HepG2 (cell line): ENCODE data around the gene PRRT2. TPM values are rescaled to one million over a fixed set of nuclear protein-coding genes. Genes with fewer than 3 reads are reported as not detected.

Experiments
- MIER3 ChIP-seq: IDR thresholded peaks from 2 replicates; pipeline ENCODE4 v1.6.1; 2016; ENCODE audit warnings: missing compliant biosample characterization, borderline replicate concordance
- NR1H2 ChIP-seq: sonication (generic); formaldehyde crosslinking; IDR thresholded peaks from 2 replicates; pipeline ENCODE4 v1.8.1; 2022; ENCODE audit warnings: low read depth, missing genetic modification reagents, borderline replicate concordance
- PITX1 ChIP-seq: sonication (generic); formaldehyde crosslinking; IDR thresholded peaks from 2 replicates; pipeline ENCODE4 v1.5.1; 2020; ENCODE audit warnings: mild to moderate bottlenecking, missing genetic modification reagents
- TSC22D2 ChIP-seq: sonication (generic); formaldehyde crosslinking; IDR thresholded peaks from 2 replicates; pipeline ENCODE4 v1.5.1; 2020; ENCODE audit warnings: missing genetic modification reagents, mild to moderate bottlenecking, borderline replicate concordance
- polyA plus RNA-seq, 8 experiments: library from polyadenylated mRNA; depleted of rRNA in 3 of 8; stranded (reverse) in 7 of 8; unstranded in 1 of 8; fragments of >200 nt; fragmentation: Illumina TruSeq in 4 of 8; extraction: Trizol in 4 of 8; gene quantifications; 2 replicates each; pipeline versions ENCODE4 v1.2.1 to v1.2.3, GENCODE V29; 2011 to 2016; ENCODE audit warnings: low read depth in 4 of 8, missing spikeins in 1 of 8, mixed read lengths in 1 of 8; ENCODE audit not compliant: insufficient read depth in 1 of 8
- total RNA-seq, 5 experiments: library from RNA; depleted of rRNA; stranded (reverse); fragments of >200 nt; fragmentation: Illumina TruSeq; extraction: Trizol; gene quantifications; 2 replicates each; pipeline ENCODE4 v1.2.3, GENCODE V29; 2016; ENCODE audit warnings: low read depth in 1 of 5
- TF ChIP-seq, protein P1 (sequence below), 2 experiments: sonication (generic) in 1 of 2; formaldehyde crosslinking in 1 of 2; IDR thresholded peaks; 2 replicates each; pipeline versions ENCODE4 v1.5.1 to v1.6.1; 2011 to 2020; ENCODE audit warnings: borderline replicate concordance in 1 of 2, low read depth in 1 of 2, low read length in 1 of 2, mild to moderate bottlenecking in 1 of 2, missing genetic modification reagents in 1 of 2, moderate library complexity in 1 of 2
- TF ChIP-seq, protein P2 (sequence below): IDR thresholded peaks from 2 replicates; pipeline ENCODE4 v1.6.1; 2012; ENCODE audit warnings: low read depth, low read length, improper control_type of control experiment
- TF ChIP-seq, protein P3 (sequence below): sonication (generic); formaldehyde crosslinking; IDR thresholded peaks from 2 replicates; pipeline ENCODE4 v1.4.0; 2020; ENCODE audit warnings: missing genetic modification reagents
- TF ChIP-seq, protein P4 (sequence below): sonication (generic); formaldehyde crosslinking; IDR thresholded peaks from 2 replicates; pipeline ENCODE4 v1.4.0; 2020; ENCODE audit warnings: mild to moderate bottlenecking, missing genetic modification reagents
- TF ChIP-seq, protein P5 (sequence below): sonication (generic); formaldehyde crosslinking; IDR thresholded peaks from 2 replicates; pipeline ENCODE4 v1.4.0; 2020; ENCODE audit warnings: missing genetic modification reagents

The PRRT2 gene
- total and polyA plus RNA-seq, 2 of the 13 experiments (the other 11 are each of a cell fraction or from before 2014, with no cell fraction given): 0.51 to 1.1 TPM

DNA sequence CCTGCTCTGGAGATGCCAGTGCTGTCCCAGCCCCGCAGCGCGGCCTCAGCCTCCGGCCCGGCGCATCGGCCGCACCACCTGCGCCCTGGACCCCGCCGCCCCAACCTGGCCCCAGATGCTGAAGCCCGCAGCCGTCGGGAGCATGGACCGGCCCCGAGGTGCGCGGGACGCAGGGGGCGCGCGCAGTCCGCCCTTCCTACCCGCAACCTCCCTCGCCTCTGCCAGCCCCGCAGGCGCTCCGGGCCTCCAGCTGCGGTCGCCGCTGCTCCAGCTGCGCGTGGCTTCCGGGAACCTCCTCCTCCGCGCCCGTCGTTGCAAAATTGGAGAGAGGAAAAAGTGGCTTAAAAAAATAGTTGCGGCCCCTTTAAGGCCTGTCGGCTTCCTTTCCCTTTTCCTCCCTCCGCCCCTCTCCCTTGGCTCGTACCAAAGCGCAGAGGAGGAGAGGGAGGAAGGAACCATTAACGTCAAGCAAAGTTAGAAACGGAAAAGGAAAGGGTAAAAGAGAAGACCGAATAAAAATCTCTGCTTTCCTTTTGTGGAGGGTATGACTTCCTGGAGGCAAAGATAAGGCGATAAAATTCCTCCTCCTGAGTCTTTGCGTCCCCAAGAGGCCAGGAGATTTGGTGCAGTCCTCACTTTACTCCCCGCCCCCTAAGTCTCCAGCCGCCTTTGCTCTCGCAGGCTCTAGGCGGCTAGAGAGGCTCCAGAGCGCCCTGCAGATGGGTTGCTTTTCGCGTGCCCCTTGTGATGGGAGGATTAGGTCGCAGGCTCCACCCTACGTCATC, 51.1 kb downstream of the PRRT2 start, which contains the start of gene CDIPT (continued):
- no peak for TF ChIP-seq NR1H2 (CRISPR knock-in tag)
- TF ChIP-seq, protein P1, sequence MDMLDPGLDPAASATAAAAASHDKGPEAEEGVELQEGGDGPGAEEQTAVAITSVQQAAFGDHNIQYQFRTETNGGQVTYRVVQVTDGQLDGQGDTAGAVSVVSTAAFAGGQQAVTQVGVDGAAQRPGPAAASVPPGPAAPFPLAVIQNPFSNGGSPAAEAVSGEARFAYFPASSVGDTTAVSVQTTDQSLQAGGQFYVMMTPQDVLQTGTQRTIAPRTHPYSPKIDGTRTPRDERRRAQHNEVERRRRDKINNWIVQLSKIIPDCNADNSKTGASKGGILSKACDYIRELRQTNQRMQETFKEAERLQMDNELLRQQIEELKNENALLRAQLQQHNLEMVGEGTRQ (IDR thresholded peaks at IDR 0.05; ENCODE audit: low read depth, low read length): no peak
- TF ChIP-seq, protein P1 (CRISPR knock-in tag; IDR thresholded peaks at IDR 0.05; ENCODE audit: borderline replicate concordance): no peak; the same call in 1 of the 2 replicates
- TF ChIP-seq, protein P2, sequence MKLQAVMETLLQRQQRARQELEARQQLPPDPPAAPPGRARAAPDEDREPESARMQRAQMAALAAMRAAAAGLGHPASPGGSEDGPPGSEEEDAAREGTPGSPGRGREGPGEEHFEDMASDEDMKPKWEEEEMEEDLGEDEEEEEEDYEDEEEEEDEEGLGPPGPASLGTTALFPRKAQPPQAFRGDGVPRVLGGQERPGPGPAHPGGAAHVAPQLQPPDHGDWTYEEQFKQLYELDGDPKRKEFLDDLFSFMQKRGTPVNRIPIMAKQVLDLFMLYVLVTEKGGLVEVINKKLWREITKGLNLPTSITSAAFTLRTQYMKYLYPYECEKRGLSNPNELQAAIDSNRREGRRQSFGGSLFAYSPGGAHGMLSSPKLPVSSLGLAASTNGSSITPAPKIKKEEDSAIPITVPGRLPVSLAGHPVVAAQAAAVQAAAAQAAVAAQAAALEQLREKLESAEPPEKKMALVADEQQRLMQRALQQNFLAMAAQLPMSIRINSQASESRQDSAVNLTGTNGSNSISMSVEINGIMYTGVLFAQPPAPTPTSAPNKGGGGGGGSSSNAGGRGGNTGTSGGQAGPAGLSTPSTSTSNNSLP: no peak; the same call in 1 of the 2 replicates
- TF ChIP-seq, protein P3, sequence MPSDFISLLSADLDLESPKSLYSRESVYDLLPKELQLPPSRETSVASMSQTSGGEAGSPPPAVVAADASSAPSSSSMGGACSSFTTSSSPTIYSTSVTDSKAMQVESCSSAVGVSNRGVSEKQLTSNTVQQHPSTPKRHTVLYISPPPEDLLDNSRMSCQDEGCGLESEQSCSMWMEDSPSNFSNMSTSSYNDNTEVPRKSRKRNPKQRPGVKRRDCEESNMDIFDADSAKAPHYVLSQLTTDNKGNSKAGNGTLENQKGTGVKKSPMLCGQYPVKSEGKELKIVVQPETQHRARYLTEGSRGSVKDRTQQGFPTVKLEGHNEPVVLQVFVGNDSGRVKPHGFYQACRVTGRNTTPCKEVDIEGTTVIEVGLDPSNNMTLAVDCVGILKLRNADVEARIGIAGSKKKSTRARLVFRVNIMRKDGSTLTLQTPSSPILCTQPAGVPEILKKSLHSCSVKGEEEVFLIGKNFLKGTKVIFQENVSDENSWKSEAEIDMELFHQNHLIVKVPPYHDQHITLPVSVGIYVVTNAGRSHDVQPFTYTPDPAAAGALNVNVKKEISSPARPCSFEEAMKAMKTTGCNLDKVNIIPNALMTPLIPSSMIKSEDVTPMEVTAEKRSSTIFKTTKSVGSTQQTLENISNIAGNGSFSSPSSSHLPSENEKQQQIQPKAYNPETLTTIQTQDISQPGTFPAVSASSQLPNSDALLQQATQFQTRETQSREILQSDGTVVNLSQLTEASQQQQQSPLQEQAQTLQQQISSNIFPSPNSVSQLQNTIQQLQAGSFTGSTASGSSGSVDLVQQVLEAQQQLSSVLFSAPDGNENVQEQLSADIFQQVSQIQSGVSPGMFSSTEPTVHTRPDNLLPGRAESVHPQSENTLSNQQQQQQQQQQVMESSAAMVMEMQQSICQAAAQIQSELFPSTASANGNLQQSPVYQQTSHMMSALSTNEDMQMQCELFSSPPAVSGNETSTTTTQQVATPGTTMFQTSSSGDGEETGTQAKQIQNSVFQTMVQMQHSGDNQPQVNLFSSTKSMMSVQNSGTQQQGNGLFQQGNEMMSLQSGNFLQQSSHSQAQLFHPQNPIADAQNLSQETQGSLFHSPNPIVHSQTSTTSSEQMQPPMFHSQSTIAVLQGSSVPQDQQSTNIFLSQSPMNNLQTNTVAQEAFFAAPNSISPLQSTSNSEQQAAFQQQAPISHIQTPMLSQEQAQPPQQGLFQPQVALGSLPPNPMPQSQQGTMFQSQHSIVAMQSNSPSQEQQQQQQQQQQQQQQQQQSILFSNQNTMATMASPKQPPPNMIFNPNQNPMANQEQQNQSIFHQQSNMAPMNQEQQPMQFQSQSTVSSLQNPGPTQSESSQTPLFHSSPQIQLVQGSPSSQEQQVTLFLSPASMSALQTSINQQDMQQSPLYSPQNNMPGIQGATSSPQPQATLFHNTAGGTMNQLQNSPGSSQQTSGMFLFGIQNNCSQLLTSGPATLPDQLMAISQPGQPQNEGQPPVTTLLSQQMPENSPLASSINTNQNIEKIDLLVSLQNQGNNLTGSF (CRISPR knock-in tag): no peak
- TF ChIP-seq, protein P4, sequence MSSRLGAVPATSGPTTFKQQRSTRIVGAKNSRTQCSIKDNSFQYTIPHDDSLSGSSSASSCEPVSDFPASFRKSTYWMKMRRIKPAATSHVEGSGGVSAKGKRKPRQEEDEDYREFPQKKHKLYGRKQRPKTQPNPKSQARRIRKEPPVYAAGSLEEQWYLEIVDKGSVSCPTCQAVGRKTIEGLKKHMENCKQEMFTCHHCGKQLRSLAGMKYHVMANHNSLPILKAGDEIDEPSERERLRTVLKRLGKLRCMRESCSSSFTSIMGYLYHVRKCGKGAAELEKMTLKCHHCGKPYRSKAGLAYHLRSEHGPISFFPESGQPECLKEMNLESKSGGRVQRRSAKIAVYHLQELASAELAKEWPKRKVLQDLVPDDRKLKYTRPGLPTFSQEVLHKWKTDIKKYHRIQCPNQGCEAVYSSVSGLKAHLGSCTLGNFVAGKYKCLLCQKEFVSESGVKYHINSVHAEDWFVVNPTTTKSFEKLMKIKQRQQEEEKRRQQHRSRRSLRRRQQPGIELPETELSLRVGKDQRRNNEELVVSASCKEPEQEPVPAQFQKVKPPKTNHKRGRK (CRISPR knock-in tag): no peak
- TF ChIP-seq TSC22D2 (CRISPR knock-in tag): peak; percentile 81; the same call in 1 of the 2 replicates
- peak; percentile 95 for TF ChIP-seq PITX1 (CRISPR knock-in tag)
- peak; percentile 95 for TF ChIP-seq MIER3 (CRISPR knock-in tag)
- TF ChIP-seq, protein P5, sequence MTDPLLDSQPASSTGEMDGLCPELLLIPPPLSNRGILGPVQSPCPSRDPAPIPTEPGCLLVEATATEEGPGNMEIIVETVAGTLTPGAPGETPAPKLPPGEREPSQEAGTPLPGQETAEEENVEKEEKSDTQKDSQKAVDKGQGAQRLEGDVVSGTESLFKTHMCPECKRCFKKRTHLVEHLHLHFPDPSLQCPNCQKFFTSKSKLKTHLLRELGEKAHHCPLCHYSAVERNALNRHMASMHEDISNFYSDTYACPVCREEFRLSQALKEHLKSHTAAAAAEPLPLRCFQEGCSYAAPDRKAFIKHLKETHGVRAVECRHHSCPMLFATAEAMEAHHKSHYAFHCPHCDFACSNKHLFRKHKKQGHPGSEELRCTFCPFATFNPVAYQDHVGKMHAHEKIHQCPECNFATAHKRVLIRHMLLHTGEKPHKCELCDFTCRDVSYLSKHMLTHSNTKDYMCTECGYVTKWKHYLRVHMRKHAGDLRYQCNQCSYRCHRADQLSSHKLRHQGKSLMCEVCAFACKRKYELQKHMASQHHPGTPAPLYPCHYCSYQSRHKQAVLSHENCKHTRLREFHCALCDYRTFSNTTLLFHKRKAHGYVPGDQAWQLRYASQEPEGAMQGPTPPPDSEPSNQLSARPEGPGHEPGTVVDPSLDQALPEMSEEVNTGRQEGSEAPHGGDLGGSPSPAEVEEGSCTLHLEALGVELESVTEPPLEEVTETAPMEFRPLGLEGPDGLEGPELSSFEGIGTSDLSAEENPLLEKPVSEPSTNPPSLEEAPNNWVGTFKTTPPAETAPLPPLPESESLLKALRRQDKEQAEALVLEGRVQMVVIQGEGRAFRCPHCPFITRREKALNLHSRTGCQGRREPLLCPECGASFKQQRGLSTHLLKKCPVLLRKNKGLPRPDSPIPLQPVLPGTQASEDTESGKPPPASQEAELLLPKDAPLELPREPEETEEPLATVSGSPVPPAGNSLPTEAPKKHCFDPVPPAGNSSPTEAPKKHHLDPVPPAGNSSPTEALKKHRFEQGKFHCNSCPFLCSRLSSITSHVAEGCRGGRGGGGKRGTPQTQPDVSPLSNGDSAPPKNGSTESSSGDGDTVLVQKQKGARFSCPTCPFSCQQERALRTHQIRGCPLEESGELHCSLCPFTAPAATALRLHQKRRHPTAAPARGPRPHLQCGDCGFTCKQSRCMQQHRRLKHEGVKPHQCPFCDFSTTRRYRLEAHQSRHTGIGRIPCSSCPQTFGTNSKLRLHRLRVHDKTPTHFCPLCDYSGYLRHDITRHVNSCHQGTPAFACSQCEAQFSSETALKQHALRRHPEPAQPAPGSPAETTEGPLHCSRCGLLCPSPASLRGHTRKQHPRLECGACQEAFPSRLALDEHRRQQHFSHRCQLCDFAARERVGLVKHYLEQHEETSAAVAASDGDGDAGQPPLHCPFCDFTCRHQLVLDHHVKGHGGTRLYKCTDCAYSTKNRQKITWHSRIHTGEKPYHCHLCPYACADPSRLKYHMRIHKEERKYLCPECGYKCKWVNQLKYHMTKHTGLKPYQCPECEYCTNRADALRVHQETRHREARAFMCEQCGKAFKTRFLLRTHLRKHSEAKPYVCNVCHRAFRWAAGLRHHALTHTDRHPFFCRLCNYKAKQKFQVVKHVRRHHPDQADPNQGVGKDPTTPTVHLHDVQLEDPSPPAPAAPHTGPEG (CRISPR knock-in tag): peak; percentile 64; the same call in 1 of the 2 replicates
